ENCODE results near the gene PLCG2. TPM values are rescaled to one million over a fixed set of nuclear protein-coding genes. Genes with fewer than 3 reads are reported as not detected.
"Not testable (repeated sequence)": the region's sequence is repeated elsewhere in the genome, so short reads cannot be mapped to it uniquely, and the experiment has no call there.

PLCG2 gene
- total RNA-seq, 4 donors from 2014 or later = 30.5 to 243 (median 56.2) TPM

- TF ChIP-seq CTCF (IDR thresholded peaks at IDR 0.05) = no peak
- no peak for TF ChIP-seq POLR2A (IDR thresholded peaks at IDR 0.05)
- H3K9me3 ChIP-seq = no peaks in the 10 kb centered on the region
- H3K27me3 ChIP-seq = no peaks in the 10 kb centered on the region
- peaks cover 0 to 10% (median 6%) of the 10 kb centered on the region in 4 donors for H3K4me1 ChIP-seq
- H3K27ac ChIP-seq = peak overlapping the region in 1 of 4 donors; percentile 80
- H3K36me3 ChIP-seq = no peaks in the 10 kb centered on the region
- DNase-seq = peak in 2 of 3 donors; percentile 74 to 75
- H3K4me3 ChIP-seq = peak overlapping the region in 1 of 4 donors; percentile 22
These were observed 38.9 kb upstream of the PLCG2 start for GRCh38 chr16:81740169-81740568.

DNA sequence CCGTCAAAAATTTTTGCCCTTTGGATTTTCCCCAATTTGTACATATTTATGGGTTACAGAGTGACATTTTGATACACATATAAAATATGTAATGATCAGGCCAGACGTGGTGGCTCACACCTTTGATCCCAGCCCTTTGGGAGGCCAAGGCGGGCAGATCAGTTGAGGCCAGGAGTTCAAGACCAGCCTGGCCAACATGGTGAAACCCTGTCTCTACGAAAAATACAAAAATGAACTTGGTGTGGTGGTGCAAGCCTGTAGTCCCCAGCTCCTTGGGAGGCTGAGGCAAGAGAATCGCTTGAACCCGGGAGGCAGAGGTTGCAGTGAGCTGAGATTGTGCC lies 37.7 kb upstream of the PLCG2 start:
- peak overlapping the region in 1 of 4 donors; percentile 80 for H3K27ac ChIP-seq
- not testable (repeated sequence) for H3K27me3 ChIP-seq, H3K4me3 ChIP-seq, H3K36me3 ChIP-seq, DNase-seq, H3K9me3 ChIP-seq
- peaks cover 0 to 12% (median 12%) of the 10 kb centered on the region in 4 donors for H3K4me1 ChIP-seq

DNA sequence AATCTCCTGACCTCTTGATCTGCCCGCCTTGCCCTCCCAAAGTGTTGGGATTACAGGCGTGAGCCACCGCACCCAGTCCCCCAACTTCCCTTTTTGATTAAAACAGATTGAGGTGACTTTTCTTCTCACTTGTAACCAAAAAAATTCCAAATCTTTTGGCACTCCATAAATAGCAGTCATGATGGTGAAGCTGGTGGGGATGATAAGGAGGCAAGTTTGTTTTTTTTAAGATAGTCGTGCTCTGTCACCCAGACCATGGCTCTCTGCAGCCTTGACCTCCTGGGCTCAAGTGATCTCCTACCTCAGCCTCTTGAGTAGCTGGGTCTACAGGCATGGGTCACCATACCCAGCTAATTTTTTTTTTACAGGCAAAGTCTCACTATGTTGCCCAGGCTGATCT lies 34.7 kb upstream of the PLCG2 start:
- Histone ChIP-seq H3K9me3 (no peaks in the 10 kb centered on the region), H3K27ac (no peak overlapping the region), H3K36me3 (no peaks in the 10 kb centered on the region), H3K27me3 (no peaks in the 10 kb centered on the region), H3K4me1 (peaks cover 0 to 11% (median 9%) of the 10 kb centered on the region in 4 donors), H3K4me3 (no peak overlapping the region)
- DNase-seq = no peak
- TF ChIP-seq CTCF (IDR thresholded peaks at IDR 0.05) = no peak
- no peak for TF ChIP-seq POLR2A (IDR thresholded peaks at IDR 0.05)

DNA sequence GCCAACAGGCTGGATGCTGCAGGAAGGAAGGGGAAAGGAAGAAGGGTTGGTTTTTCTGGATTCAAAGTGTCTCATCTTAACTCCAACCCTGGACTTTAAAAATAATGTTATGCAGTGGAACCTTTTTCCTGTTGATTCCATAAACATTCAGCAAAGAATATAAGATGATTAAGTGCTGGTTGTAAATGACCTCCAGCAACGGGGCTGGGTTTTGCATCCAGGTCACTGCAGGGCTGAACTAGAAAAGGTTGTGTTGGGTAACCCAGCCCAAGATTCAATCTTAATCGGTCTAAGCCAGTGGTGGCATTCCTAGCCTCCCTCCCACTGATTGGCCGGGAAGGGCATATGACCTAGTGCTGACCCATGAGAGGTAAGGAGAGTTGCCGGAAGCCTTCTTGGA lies 34.2 kb upstream of the PLCG2 start:
- H3K27ac ChIP-seq = no peak overlapping the region
- H3K27me3 ChIP-seq = no peaks in the 10 kb centered on the region
- no peak overlapping the region for H3K4me3 ChIP-seq
- H3K4me1 ChIP-seq = peaks cover 0 to 11% (median 9%) of the 10 kb centered on the region in 4 donors
- no peaks in the 10 kb centered on the region for H3K36me3 ChIP-seq
- TF ChIP-seq CTCF (IDR thresholded peaks at IDR 0.05) (no peak), POLR2A (IDR thresholded peaks at IDR 0.05) (no peak)
- H3K9me3 ChIP-seq = no peaks in the 10 kb centered on the region
- no peak for DNase-seq

- H3K9me3 ChIP-seq = no peaks in the 10 kb centered on the region
- DNase-seq = peak; percentile 75 to 89 (median 78)
- no peaks in the 10 kb centered on the region for H3K27me3 ChIP-seq
- H3K4me1 ChIP-seq = peaks cover 0 to 11% (median 7%) of the 10 kb centered on the region in 4 donors
- TF ChIP-seq CTCF (IDR thresholded peaks at IDR 0.05) (peak in 1 of 6 experiments; percentile 9), POLR2A (IDR thresholded peaks at IDR 0.05) (no peak)
- H3K4me3 ChIP-seq = peak overlapping the region; percentile 28 to 51 (median 48)
- peak overlapping the region in 3 of 4 donors; percentile 41 to 80 (median 45) for H3K27ac ChIP-seq
- no peaks in the 10 kb centered on the region for H3K36me3 ChIP-seq
These were observed 33.2 kb upstream of the PLCG2 start for GRCh38 chr16:81745704-81746558.

DNA sequence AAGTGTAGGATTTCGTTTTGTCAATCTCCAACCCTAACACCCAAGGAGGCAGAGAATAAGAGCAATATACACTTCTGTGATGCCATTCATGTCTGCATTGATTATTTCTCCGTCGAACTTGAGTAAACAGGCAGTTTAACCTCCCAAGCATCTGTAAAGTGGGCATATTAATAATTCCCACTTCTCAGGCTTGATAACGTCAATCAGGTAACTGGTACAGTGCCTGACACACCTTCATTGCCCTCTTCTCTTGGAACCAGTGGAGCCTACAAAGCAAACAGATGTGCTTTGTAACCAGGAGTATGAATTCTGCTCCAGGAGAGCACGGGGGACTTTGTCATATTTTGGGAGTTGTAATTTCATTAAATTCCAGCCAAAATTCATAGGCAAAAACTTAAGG lies 32.5 kb upstream of the PLCG2 start:
- H3K27me3 ChIP-seq = no peaks in the 10 kb centered on the region
- peak overlapping the region; percentile 28 to 51 (median 48) for H3K4me3 ChIP-seq
- no peaks in the 10 kb centered on the region for H3K36me3 ChIP-seq
- no peak for TF ChIP-seq POLR2A (IDR thresholded peaks at IDR 0.05)
- H3K27ac ChIP-seq = peak overlapping the region in 1 of 4 donors; percentile 80
- no peak for DNase-seq
- H3K4me1 ChIP-seq = peaks cover 0 to 11% (median 7%) of the 10 kb centered on the region in 4 donors
- H3K9me3 ChIP-seq = no peaks in the 10 kb centered on the region

Measured in Peyer's patch (tissue), 4 donors.